A549 (cell line): ENCODE measurements around the gene TRMT61A.

Experiments used
- BHLHE40 ChIP-seq: IDR thresholded peaks from 2 replicates; pipeline ENCODE4 v1.6.1; 2012; ENCODE audit warnings: low read depth, low read length, inconsistent platforms
- CHD4 ChIP-seq: fragments of 200-600 bp; sonication (generic); IDR thresholded peaks from 2 replicates; pipeline ENCODE4 v1.6.1; 2016; ENCODE audit warnings: antibody characterized with exemption, mild to moderate bottlenecking, borderline replicate concordance
- CTCF ChIP-seq: fragments of >200 bp; sonication (Bioruptor Twin); formaldehyde crosslinking; IDR thresholded peaks from 3 replicates; pipeline ENCODE4 v1.5.1; 2016
- EP300 ChIP-seq, 2 experiments: fragments of >200 bp; sonication (Bioruptor Twin); formaldehyde crosslinking; IDR thresholded peaks; 2 replicates in 1 of 2; 3 replicates in 1 of 2; pipeline ENCODE4 v1.6.1; 2016 to 2017
- MYC ChIP-seq: IDR thresholded peaks from 2 replicates; pipeline ENCODE4 v1.6.1; 2012; ENCODE audit warnings: mild to moderate bottlenecking, inconsistent platforms, low read length, improper control_type of control experiment, borderline replicate concordance
- NFE2L2 ChIP-seq: fragments of 150-350 bp; conservative IDR thresholded peaks from 2 replicates; pipeline ENCODE4 v1.6.1; 2014; ENCODE audit warnings: low read length
- PHF8 ChIP-seq: fragments of 200-600 bp; sonication (generic); IDR thresholded peaks from 2 replicates; pipeline ENCODE4 v1.6.1; 2016; ENCODE audit warnings: low read depth, mild to moderate bottlenecking, antibody characterized with exemption, moderate library complexity, borderline replicate concordance
- POLR2AphosphoS2 ChIP-seq: conservative IDR thresholded peaks from 2 replicates; pipeline ENCODE4 v1.6.1; 2012; ENCODE audit warnings: low read length, improper control_type of control experiment, inconsistent platforms
- RAD21 ChIP-seq, 2 experiments: fragments of >200 bp in 1 of 2; sonication (Bioruptor Twin) in 1 of 2; formaldehyde crosslinking in 1 of 2; IDR thresholded peaks in 1 of 2; conservative IDR thresholded peaks in 1 of 2; 2 replicates in 1 of 2; 3 replicates in 1 of 2; pipeline ENCODE4 v1.6.1; 2012 to 2018; ENCODE audit warnings: inconsistent platforms in 1 of 2
- RCOR1 ChIP-seq: fragments of 150-350 bp; IDR thresholded peaks from 2 replicates; pipeline ENCODE4 v1.6.1; 2014; ENCODE audit warnings: antibody characterized with exemption, low read length, low read depth
- USF2 ChIP-seq: fragments of 450-650 bp; IDR thresholded peaks from 2 replicates; pipeline ENCODE4 v1.6.1; 2014; ENCODE audit warnings: antibody characterized with exemption
- ZC3H11A ChIP-seq: fragments of 450-650 bp; IDR thresholded peaks from 2 replicates; pipeline ENCODE4 v1.6.1; 2014; ENCODE audit warnings: antibody characterized with exemption, mild to moderate bottlenecking
- ZNF302 ChIP-seq: fragments of 250-450 bp; sonication (Bioruptor Pico); IDR thresholded peaks from 2 replicates; pipeline ENCODE4 v1.9.0; 2021; ENCODE audit warnings: inconsistent platforms, mild to moderate bottlenecking, moderate library complexity
- TF ChIP-seq, protein P1 (sequence below): fragments of >200 bp; sonication (Bioruptor Twin); formaldehyde crosslinking; IDR thresholded peaks from 2 replicates; pipeline ENCODE4 v1.6.1; 2016

- TF ChIP-seq CTCF, result no peak
- TF ChIP-seq ZC3H11A, result no peak
- TF ChIP-seq ZNF302 (CRISPR knock-in tag), result no peak
- TF ChIP-seq, protein P1, sequence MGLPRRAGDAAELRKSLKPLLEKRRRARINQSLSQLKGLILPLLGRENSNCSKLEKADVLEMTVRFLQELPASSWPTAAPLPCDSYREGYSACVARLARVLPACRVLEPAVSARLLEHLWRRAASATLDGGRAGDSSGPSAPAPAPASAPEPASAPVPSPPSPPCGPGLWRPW, result no peak
- no peak for TF ChIP-seq POLR2AphosphoS2
- no peak for TF ChIP-seq NFE2L2
- TF ChIP-seq RCOR1, result no peak
- no peak for TF ChIP-seq USF2
- no peak for TF ChIP-seq EP300 (IDR thresholded peaks at IDR 0.05)
- TF ChIP-seq CHD4, result no peak
- TF ChIP-seq MYC, result no peak
- TF ChIP-seq BHLHE40, result no peak
- no peak for TF ChIP-seq PHF8
- TF ChIP-seq RAD21 (conservative IDR thresholded peaks at IDR 0.05 in 1 of 2, IDR thresholded peaks at IDR 0.05 in 1 of 2), result no peak
Measured at GRCh38 chr14:103502877-103503276, 26.1 kb upstream of the TRMT61A start.
